Measurements from ENCODE around the gene IMP4.

GRCh38 chr2:130372055-130372832 lies 29.5 kb downstream of the IMP4 start:
- TF ChIP-seq CTCF (IDR thresholded peaks at IDR 0.05; ENCODE audit: low read depth, low read length) (peak; percentile 75), EZH2phosphoT487 (IDR thresholded peaks at IDR 0.05; ENCODE audit: low read depth) (no peak)
